ENCODE results near the gene TNS3. TPM values are rescaled to one million over a fixed set of nuclear protein-coding genes. Genes with fewer than 3 reads are reported as not detected.

TNS3 gene
- total RNA-seq, 1 donor from 2014 or later = 168 TPM

DNA sequence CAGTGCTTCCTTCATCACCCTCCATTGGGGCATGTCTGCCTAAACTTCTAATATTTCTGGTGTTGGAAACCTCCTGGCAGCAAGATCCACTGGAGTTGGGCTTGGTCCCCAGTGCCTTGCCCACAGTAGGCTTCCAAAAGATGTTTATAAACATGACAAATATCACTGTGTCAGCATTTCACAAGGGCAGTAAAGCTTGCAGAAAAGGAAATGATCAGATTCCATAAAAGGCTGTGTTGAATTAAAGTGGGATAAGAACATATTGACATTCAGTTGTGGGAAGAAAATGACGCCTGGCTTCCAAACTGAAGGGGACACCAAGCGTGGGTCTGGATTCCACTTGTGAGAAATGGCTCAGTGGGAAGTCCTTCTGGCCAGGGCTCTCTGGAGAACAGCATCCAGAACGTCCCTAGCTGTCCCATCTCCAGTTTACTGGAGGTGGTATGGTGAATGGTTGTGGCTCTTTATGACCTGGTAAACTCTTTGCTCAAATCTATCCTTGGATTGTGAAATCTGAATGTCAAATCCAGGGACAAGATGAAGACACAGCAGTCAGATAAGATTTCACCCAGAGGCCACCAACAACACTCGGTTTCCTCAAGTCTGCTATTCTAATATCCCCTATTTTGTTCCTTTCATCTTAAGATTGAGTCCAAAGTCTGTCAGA, 287.2 kb downstream of the TNS3 start:
- Histone ChIP-seq H3K9me3 (no peaks in the 10 kb centered on the region), H3K27ac (no peak overlapping the region), H3K4me3 (no peak overlapping the region), H3K4me1 (peaks cover 28% of the 10 kb centered on the region), H3K36me3 (peaks cover 64% of the 10 kb centered on the region), H3K27me3 (no peaks in the 10 kb centered on the region)
- intact Hi-C loops (cut with DNase I) = no loop called here
- DNase-seq (no peak), ATAC-seq (no peak)
- TF ChIP-seq, protein P1, sequence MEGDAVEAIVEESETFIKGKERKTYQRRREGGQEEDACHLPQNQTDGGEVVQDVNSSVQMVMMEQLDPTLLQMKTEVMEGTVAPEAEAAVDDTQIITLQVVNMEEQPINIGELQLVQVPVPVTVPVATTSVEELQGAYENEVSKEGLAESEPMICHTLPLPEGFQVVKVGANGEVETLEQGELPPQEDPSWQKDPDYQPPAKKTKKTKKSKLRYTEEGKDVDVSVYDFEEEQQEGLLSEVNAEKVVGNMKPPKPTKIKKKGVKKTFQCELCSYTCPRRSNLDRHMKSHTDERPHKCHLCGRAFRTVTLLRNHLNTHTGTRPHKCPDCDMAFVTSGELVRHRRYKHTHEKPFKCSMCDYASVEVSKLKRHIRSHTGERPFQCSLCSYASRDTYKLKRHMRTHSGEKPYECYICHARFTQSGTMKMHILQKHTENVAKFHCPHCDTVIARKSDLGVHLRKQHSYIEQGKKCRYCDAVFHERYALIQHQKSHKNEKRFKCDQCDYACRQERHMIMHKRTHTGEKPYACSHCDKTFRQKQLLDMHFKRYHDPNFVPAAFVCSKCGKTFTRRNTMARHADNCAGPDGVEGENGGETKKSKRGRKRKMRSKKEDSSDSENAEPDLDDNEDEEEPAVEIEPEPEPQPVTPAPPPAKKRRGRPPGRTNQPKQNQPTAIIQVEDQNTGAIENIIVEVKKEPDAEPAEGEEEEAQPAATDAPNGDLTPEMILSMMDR (IDR thresholded peaks at IDR 0.05) = no peak

DNA sequence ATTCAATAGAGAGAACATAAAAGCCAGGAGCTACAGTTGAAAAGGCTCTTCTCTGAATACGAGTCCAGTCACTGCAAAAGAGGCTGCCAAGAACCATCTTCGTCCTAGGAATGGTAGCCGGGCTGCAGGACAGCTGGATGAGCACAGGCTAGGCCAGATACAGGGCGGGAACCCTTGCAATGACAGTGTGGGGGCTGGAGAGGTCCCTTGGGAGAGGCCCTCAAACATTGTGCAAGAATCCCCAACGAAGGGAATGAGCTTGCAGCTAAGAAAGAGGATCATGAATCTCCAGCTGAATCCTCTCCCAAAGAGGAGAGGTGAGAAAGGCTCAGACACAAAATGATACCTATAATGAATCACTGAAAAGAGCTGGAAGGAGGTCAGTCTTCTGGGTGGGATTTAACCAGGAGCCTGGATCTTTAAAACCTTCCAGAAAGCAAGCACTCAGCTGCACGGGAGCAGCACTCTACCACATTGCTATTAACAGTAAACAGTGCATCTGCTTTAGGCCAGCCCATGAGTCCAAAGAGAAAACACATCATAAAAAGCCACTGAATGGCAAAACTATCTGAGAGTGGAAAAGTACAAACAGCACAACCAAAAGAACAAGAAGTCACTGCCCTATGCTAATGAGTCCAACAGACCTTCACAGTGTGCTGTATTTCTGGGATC, 287.9 kb downstream of the TNS3 start:
- H3K36me3 ChIP-seq = peaks cover 68% of the 10 kb centered on the region
- DNase-seq (no peak), ATAC-seq (no peak)
- no peak overlapping the region for H3K27ac ChIP-seq
- intact Hi-C loops (cut with DNase I) = no loop called here
- TF ChIP-seq, protein P1 (IDR thresholded peaks at IDR 0.05) = no peak
- peaks cover 28% of the 10 kb centered on the region for H3K4me1 ChIP-seq
- H3K4me3 ChIP-seq = no peak overlapping the region
- H3K27me3 ChIP-seq = no peaks in the 10 kb centered on the region
- H3K9me3 ChIP-seq = no peaks in the 10 kb centered on the region

DNA sequence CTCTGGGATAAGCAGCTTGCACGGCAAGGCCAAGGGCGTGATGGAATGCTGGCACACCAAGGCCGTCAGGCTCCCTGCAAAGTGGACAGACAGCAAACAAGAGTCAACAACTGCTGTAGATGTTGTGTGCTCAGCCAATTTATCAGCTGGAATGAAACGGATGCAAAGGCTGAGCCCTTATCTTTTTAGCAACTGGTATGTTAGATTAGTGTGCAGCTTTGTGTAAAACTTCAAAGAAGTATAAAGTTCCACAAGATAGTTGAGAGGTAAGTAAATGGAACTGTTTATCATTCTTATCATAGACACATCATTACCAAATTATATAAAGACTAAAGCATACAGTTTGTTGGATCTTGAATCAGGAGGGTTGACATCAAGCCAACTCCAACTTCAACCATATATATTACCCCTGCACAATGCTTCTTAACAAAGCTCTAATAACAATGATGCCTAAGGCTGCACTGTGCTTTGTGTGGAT, 289.0 kb downstream of the TNS3 start:
- H3K4me3 ChIP-seq = no peak overlapping the region
- H3K36me3 ChIP-seq = peaks cover 79% of the 10 kb centered on the region
- no peaks in the 10 kb centered on the region for H3K9me3 ChIP-seq
- H3K4me1 ChIP-seq = peaks cover 28% of the 10 kb centered on the region
- DNase-seq = no peak
- intact Hi-C loops (cut with DNase I) = no loop called here
- ATAC-seq = no peak
- H3K27ac ChIP-seq = no peak overlapping the region
- H3K27me3 ChIP-seq = no peaks in the 10 kb centered on the region
- TF ChIP-seq, protein P1 (IDR thresholded peaks at IDR 0.05) = no peak

DNA sequence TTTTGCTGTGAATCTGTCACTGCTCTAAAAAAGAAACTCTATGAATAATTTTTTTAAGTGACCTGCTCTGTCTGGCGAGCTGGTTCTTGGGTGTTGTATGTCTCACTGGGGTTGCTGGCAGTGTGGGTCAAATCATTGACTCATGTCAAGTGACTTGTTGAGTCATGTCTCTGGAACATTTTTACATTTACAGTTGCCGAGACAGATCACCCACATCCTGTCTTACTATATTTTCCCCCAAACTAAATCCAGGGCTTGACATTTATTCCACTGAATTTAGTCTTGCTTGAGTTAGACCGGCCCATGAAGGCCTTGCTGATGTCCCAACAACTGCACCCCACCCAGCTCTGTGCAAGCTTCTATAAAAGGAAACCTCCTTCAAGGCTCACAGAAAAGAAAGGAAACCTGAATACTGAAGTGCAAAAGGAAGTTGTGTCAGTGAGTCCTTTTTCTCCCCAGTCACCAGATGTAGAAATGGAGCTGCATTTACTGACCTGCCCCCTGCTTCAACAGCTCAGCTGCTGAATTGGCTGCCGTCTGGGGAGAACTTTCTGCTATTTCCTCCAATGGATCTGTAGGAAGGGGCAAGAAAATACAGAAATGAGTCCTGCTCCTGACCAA, 290.3 kb downstream of the TNS3 start:
- Histone ChIP-seq H3K4me3 (no peak overlapping the region), H3K9me3 (no peaks in the 10 kb centered on the region), H3K27ac (peak overlapping the region; percentile 31), H3K36me3 (peaks cover 79% of the 10 kb centered on the region), H3K27me3 (no peaks in the 10 kb centered on the region), H3K4me1 (peaks cover 28% of the 10 kb centered on the region)
- intact Hi-C loops (cut with DNase I) = no loop called here
- DNase-seq (no peak), ATAC-seq (peak; percentile 86)
- TF ChIP-seq, protein P1 (IDR thresholded peaks at IDR 0.05) = no peak

DNA sequence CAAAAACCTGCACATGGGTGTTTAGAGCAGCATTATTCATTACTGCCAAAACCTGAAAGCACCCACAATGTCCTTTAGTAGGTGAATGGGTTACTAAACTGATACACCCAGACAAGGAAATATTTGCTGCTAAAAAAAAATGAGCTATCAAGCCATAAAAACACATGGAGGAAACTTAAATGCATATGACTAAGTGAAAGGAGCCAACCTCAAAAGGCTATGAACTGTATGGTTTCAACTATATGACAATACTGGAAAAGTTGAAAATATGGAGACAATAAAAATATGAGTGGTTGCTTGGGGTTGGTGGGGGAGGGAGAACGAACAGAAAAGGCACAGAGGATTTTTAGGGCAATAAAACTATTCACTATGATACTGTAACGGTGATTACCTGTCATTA, 291.0 kb downstream of the TNS3 start:
- H3K9me3 ChIP-seq = no peaks in the 10 kb centered on the region
- TF ChIP-seq, protein P1 (IDR thresholded peaks at IDR 0.05) = no peak
- H3K4me1 ChIP-seq = peaks cover 28% of the 10 kb centered on the region
- peaks cover 72% of the 10 kb centered on the region for H3K36me3 ChIP-seq
- no peak overlapping the region for H3K4me3 ChIP-seq
- ATAC-seq (no peak), DNase-seq (no peak)
- peak overlapping the region; percentile 31 for H3K27ac ChIP-seq
- intact Hi-C loops (cut with DNase I) = no loop called here
- no peaks in the 10 kb centered on the region for H3K27me3 ChIP-seq
